HCT116 (cell line): ENCODE measurements around the gene SFT2D2. TPM values are rescaled to one million over a fixed set of nuclear protein-coding genes. Genes with fewer than 3 reads are reported as not detected.

Source experiments
- ATAC-seq: fragments of 200-7000 bp; cut with Tn5 transposase; 2 replicates; pipeline ENCODE4 v1.9.1; 2020; ENCODE audit warnings: mild to moderate bottlenecking, moderate library complexity
- BruUV-seq: library from RNA; stranded (reverse); fragments of 400-500 nt; replicated peaks from 2 replicates; lab custom pipeline; 2021; lab: Mats Ljungman, UMichigan
- CTCF ChIA-PET: fragments of 300-600 bp; sonication (Branson Sonifier 250); formaldehyde crosslinking; loops from one replicate; lab custom pipeline; 2021; ENCODE audit warnings: antibody characterized with exemption; lab: Charles Lee
- POLR2A ChIA-PET: fragments of 300-600, 350-600 bp; sonication (Branson Sonifier 250); formaldehyde crosslinking; loops from one replicate; lab custom pipeline; 2021; ENCODE audit warnings: antibody characterized with exemption; lab: Charles Lee
- RAD21 ChIA-PET, 2 experiments: fragments of 300-600 bp; sonication (Branson Sonifier 250); formaldehyde crosslinking; loops; one replicate each; lab custom pipeline; 2023; ENCODE audit warnings: low total read pairs in 2 of 2; ENCODE audit not compliant: uncharacterized antibody in 2 of 2, unreplicated experiment in 2 of 2, low non-redundant PET in 1 of 2; lab: Charles Lee
- DNase-seq: peaks from one replicate; pipeline ENCODE4 v3.0.0-alpha.2; 2010; ENCODE audit warnings: low read depth, low spot score
- H2AFZ ChIP-seq: fragments of 200-600 bp; shearing (Covaris generic), sonication (generic); 2 replicates; pipeline ENCODE4 v1.6.1; 2017; ENCODE audit warnings: low read depth, mixed run types, mixed read lengths, antibody characterized with exemption, low read length; ENCODE audit not compliant: poor library complexity, severe bottlenecking
- H3K27ac ChIP-seq: 2 replicates; pipeline ENCODE4 v1.5.1; 2012; ENCODE audit warnings: low read depth, low read length
- H3K27me3 ChIP-seq: fragments of 200-600 bp; sonication (generic); 2 replicates; pipeline ENCODE4 v1.6.1; 2016; ENCODE audit warnings: mixed run types, low read length, mixed read lengths; ENCODE audit not compliant: insufficient read depth
- H3K36me3 ChIP-seq, 2 experiments: fragments of 200-500 bp in 1 of 2; fragments of 200-600 bp in 1 of 2; sonication (Bioruptor generic) in 1 of 2; sonication (generic) in 1 of 2; 2 replicates each; pipeline versions ENCODE4 v1.5.1 to v1.6.1; 2014 to 2016; ENCODE audit warnings: low read length in 2 of 2, inconsistent platforms in 1 of 2, mixed read lengths in 1 of 2, mixed run types in 1 of 2; ENCODE audit not compliant: insufficient read depth in 2 of 2, control insufficient read depth in 1 of 2
- H3K4me1 ChIP-seq, 2 experiments: fragments of 200-600 bp in 1 of 2; sonication (generic) in 1 of 2; 2 replicates each; pipeline versions ENCODE4 v1.5.1 to v1.6.1; 2012 to 2017; ENCODE audit warnings: low read length in 2 of 2, inconsistent platforms in 1 of 2, mild to moderate bottlenecking in 1 of 2, mixed read lengths in 1 of 2, mixed run types in 1 of 2, moderate library complexity in 1 of 2; ENCODE audit not compliant: insufficient read depth in 2 of 2, control insufficient read depth in 1 of 2
- H3K4me2 ChIP-seq: fragments of 200-600 bp; sonication (generic); 2 replicates; pipeline ENCODE4 v1.6.1; 2017; ENCODE audit warnings: mixed run types, low read length, mixed read lengths
- H3K4me3 ChIP-seq, 2 experiments: fragments of 200-600 bp in 1 of 2; sonication (generic) in 1 of 2; replicated peaks in 1 of 2; 2 replicates each; pipeline ENCODE4 v1.5.1; 2011 to 2016; ENCODE audit warnings: low read length in 2 of 2, control low read depth in 1 of 2, low read depth in 1 of 2, mild to moderate bottlenecking in 1 of 2, mixed read lengths in 1 of 2, mixed run types in 1 of 2
- H3K79me2 ChIP-seq: fragments of 200-600 bp; sonication (generic); 2 replicates; pipeline ENCODE4 v1.6.1; 2017; ENCODE audit warnings: mild to moderate bottlenecking, mixed run types, low read length, moderate library complexity, mixed read lengths; ENCODE audit not compliant: insufficient read depth
- H3K9ac ChIP-seq: fragments of 200-600 bp; sonication (generic); 2 replicates; pipeline ENCODE4 v1.6.1; 2016; ENCODE audit warnings: low read length, mixed read lengths
- H3K9me2 ChIP-seq: fragments of 200-600 bp; sonication (generic), shearing (Covaris generic); 2 replicates; pipeline ENCODE4 v1.6.1; 2017; ENCODE audit warnings: mixed run types, mild to moderate bottlenecking, moderate library complexity; ENCODE audit not compliant: insufficient read depth
- H3K9me3 ChIP-seq, 2 experiments: fragments of 200-500 bp in 1 of 2; fragments of 200-600 bp in 1 of 2; sonication (Bioruptor generic) in 1 of 2; sonication (generic) in 1 of 2; 2 replicates each; pipeline ENCODE4 v1.6.1; 2014 to 2017; ENCODE audit warnings: low read length in 2 of 2, mixed read lengths in 2 of 2, inconsistent platforms in 1 of 2, low read depth in 1 of 2, mild to moderate bottlenecking in 1 of 2, mixed run types in 1 of 2, moderate library complexity in 1 of 2; ENCODE audit not compliant: control insufficient read depth in 1 of 2, insufficient read depth in 1 of 2
- H4K20me1 ChIP-seq: fragments of 200-600 bp; sonication (generic), shearing (Covaris generic); 2 replicates; pipeline ENCODE4 v1.6.1; 2017; ENCODE audit warnings: mixed run types, mild to moderate bottlenecking, moderate library complexity; ENCODE audit not compliant: insufficient read depth
- CEBPB ChIP-seq: IDR thresholded peaks from 2 replicates; pipeline ENCODE4 v1.6.1; 2012; ENCODE audit warnings: low read depth
- CTCF ChIP-seq, 3 experiments: fragments of 200-600 bp in 1 of 3; sonication (generic) in 1 of 3; IDR thresholded peaks in 2 of 3; conservative IDR thresholded peaks in 1 of 3; 2 replicates each; pipeline ENCODE4 v1.5.1; 2012 to 2017; ENCODE audit warnings: low read depth in 2 of 3, low read length in 2 of 3, antibody characterized with exemption in 1 of 3, borderline replicate concordance in 1 of 3, control low read depth in 1 of 3, mild to moderate bottlenecking in 1 of 3, mixed read lengths in 1 of 3, mixed run types in 1 of 3, moderate library complexity in 1 of 3; ENCODE audit not compliant: insufficient read depth in 1 of 3
- ELF1 ChIP-seq: IDR thresholded peaks from 2 replicates; pipeline ENCODE4 v1.6.1; 2012; ENCODE audit warnings: low read depth, borderline replicate concordance
- EZH2 ChIP-seq: fragments of 200-600 bp; sonication (generic); IDR thresholded peaks from 2 replicates; pipeline ENCODE4 v1.6.1; 2017; ENCODE audit warnings: antibody characterized with exemption, mixed run types
- MAX ChIP-seq: IDR thresholded peaks from 2 replicates; pipeline ENCODE4 v1.6.1; 2012
- RAD21 ChIP-seq: IDR thresholded peaks from 2 replicates; pipeline ENCODE4 v1.6.1; 2012; ENCODE audit warnings: low read depth, mild to moderate bottlenecking
- SIN3A ChIP-seq: IDR thresholded peaks from 2 replicates; pipeline ENCODE4 v1.6.1; 2012; ENCODE audit warnings: low read depth
- SP1 ChIP-seq: IDR thresholded peaks from 2 replicates; pipeline ENCODE4 v1.6.1; 2012; ENCODE audit warnings: low read depth
- ZNF274 ChIP-seq: fragments of 200-500 bp; sonication (Bioruptor generic); IDR thresholded peaks from 2 replicates; pipeline ENCODE4 v1.6.1; 2014; ENCODE audit warnings: mild to moderate bottlenecking, low read depth, low read length, inconsistent platforms
- intact Hi-C: fragments of 100-400 bp; cut with micrococcal nuclease; formaldehyde crosslinking; loops from 2 replicates; pipeline ENCODE4 v1.10.0; 2022
- total RNA-seq: library from RNA; stranded (reverse); gene quantifications from one replicate; pipeline ENCODE4 v1.2.1, GENCODE V29; 2021; ENCODE audit not compliant: unreplicated experiment
- TF ChIP-seq, protein P1 (sequence below): IDR thresholded peaks from 2 replicates; pipeline ENCODE4 v1.6.1; 2011; ENCODE audit warnings: mild to moderate bottlenecking, low read length, moderate library complexity; ENCODE audit not compliant: insufficient replicate concordance; ENCODE audit errors: extremely low read depth

Gene SFT2D2
- total RNA-seq, 1 experiment from 2014 or later = 57.5 TPM

DNA sequence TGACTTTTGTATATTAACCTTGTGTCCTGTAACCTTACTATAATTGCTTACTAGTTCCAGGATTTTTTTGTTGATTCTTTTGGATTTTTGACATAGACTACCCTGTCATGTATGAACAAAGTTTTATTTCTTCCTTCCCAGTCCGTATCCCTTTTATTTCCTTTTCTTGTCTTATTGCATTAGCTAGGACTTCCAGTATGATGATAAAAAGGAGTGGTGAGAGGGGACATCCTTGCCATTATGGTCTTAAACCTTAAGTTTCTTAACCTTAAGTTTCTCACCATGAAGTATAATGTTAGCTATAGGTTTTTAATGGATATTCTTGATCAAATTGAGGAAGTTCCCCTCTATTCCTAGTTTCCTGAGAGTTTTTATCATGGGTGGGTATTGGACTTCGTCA lies 30.4 kb downstream of the SFT2D2 start:
- intact Hi-C loops = no loop called here
- no peak for DNase-seq
- H3K4me1 ChIP-seq = no peaks in the 10 kb centered on the region
- H3K79me2 ChIP-seq = peaks cover 21% of the 10 kb centered on the region
- TF ChIP-seq RAD21 = no peak
- TF ChIP-seq ELF1 = no peak
- no peak for TF ChIP-seq EZH2
- no peak for TF ChIP-seq SIN3A
- TF ChIP-seq SP1 = no peak
- no peak for TF ChIP-seq ZNF274
- no peak for TF ChIP-seq CEBPB
- no peak for TF ChIP-seq CTCF (IDR thresholded peaks at IDR 0.05 in 2 of 3, conservative IDR thresholded peaks at IDR 0.05 in 1 of 3; ENCODE audit: borderline replicate concordance in 1 of 3, insufficient read depth in 1 of 3, low read depth in 2 of 3, low read length in 2 of 3)
- TF ChIP-seq MAX = no peak
- TF ChIP-seq, protein P1, sequence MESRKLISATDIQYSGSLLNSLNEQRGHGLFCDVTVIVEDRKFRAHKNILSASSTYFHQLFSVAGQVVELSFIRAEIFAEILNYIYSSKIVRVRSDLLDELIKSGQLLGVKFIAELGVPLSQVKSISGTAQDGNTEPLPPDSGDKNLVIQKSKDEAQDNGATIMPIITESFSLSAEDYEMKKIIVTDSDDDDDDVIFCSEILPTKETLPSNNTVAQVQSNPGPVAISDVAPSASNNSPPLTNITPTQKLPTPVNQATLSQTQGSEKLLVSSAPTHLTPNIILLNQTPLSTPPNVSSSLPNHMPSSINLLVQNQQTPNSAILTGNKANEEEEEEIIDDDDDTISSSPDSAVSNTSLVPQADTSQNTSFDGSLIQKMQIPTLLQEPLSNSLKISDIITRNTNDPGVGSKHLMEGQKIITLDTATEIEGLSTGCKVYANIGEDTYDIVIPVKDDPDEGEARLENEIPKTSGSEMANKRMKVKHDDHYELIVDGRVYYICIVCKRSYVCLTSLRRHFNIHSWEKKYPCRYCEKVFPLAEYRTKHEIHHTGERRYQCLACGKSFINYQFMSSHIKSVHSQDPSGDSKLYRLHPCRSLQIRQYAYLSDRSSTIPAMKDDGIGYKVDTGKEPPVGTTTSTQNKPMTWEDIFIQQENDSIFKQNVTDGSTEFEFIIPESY = no peak
- 0 out of 2 replicates have a peak, but pooled peaks cover 2% of the 10 kb centered on the region for H4K20me1 ChIP-seq
- ATAC-seq = no peak
- H3K9me2 ChIP-seq = no peaks in the 10 kb centered on the region
- no TSS peak for BruUV-seq
- ChIA-PET RAD21 (no interaction called here), POLR2A (no interaction called here), CTCF (interaction anchor here (0.9 kb wide), 1 partner anchor 21 kb away, joined by 5 read pairs; no protein-coding TSS in a partner anchor)
- H3K9me3 ChIP-seq = no peaks in the 10 kb centered on the region; a peak in 2 of 4 replicates
- no peak overlapping the region for H3K9ac ChIP-seq
- H3K27ac ChIP-seq = no peak overlapping the region
- no peaks in the 10 kb centered on the region for H3K36me3 ChIP-seq
- no peaks in the 10 kb centered on the region for H3K27me3 ChIP-seq
- no peak overlapping the region for H2AFZ ChIP-seq
- no peak overlapping the region for H3K4me2 ChIP-seq
- H3K4me3 ChIP-seq = no peak overlapping the region
